HepG2 (cell line): ENCODE results near the gene SLC19A1. TPM values are rescaled to one million over a fixed set of nuclear protein-coding genes. Genes with fewer than 3 reads are reported as not detected.

ENCODE experiments used
- CBFB ChIP-seq: sonication (generic); formaldehyde crosslinking; IDR thresholded peaks from 2 replicates; pipeline ENCODE4 v1.4.0; 2020; ENCODE audit warnings: missing genetic modification reagents
- CENPBD1 ChIP-seq: sonication (generic); formaldehyde crosslinking; IDR thresholded peaks from 2 replicates; pipeline ENCODE4 v1.8.0; 2022; ENCODE audit warnings: missing genetic modification reagents, low read depth, mild to moderate bottlenecking, borderline replicate concordance
- HNRNPL ChIP-seq: fragments of 200-400 bp; formaldehyde crosslinking; IDR thresholded peaks from 2 replicates; pipeline ENCODE4 v1.6.1; 2017; ENCODE audit warnings: mild to moderate bottlenecking, low read depth, low read length
- JDP2 ChIP-seq: sonication (generic); formaldehyde crosslinking; IDR thresholded peaks from 2 replicates; pipeline ENCODE4 v1.8.1; 2022; ENCODE audit warnings: missing genetic modification reagents, borderline replicate concordance
- NBN ChIP-seq: fragments of 450-650 bp; conservative IDR thresholded peaks from 2 replicates; pipeline ENCODE4 v1.6.1; 2017
- NFIB ChIP-seq: sonication (generic); formaldehyde crosslinking; IDR thresholded peaks from 2 replicates; pipeline ENCODE4 v1.9.0; 2021; ENCODE audit warnings: missing genetic modification reagents, mild to moderate bottlenecking, borderline replicate concordance
- RFX5 ChIP-seq: IDR thresholded peaks from 2 replicates; pipeline ENCODE4 v1.6.1; 2011; ENCODE audit warnings: low read depth, low read length, improper control_type of control experiment
- SKIL ChIP-seq: sonication (generic); formaldehyde crosslinking; IDR thresholded peaks from 2 replicates; pipeline ENCODE4 v1.8.0; 2022; ENCODE audit warnings: missing genetic modification reagents, mild to moderate bottlenecking, moderate library complexity, borderline replicate concordance
- SOX6 ChIP-seq, 2 experiments: fragments of 450-650 bp in 1 of 2; sonication (generic) in 1 of 2; formaldehyde crosslinking in 1 of 2; IDR thresholded peaks; 2 replicates each; pipeline versions ENCODE4 v1.4.0 to v1.6.1; 2017 to 2020; ENCODE audit warnings: antibody characterized with exemption in 1 of 2, mild to moderate bottlenecking in 1 of 2, missing genetic modification reagents in 1 of 2
- SYNCRIP ChIP-seq: fragments of 200-400 bp; formaldehyde crosslinking; IDR thresholded peaks from 2 replicates; pipeline ENCODE4 v1.6.1; 2018; ENCODE audit warnings: mild to moderate bottlenecking, low read depth, low read length; ENCODE audit not compliant: insufficient read depth
- ZBTB10 ChIP-seq: sonication (generic); formaldehyde crosslinking; IDR thresholded peaks from 2 replicates; pipeline ENCODE4 v1.4.0; 2020; ENCODE audit warnings: missing genetic modification reagents, borderline replicate concordance
- ZBTB14 ChIP-seq: sonication (generic); formaldehyde crosslinking; IDR thresholded peaks from 2 replicates; pipeline ENCODE4 v1.4.0; 2020; ENCODE audit warnings: missing genetic modification reagents
- ZBTB2 ChIP-seq: sonication (generic); formaldehyde crosslinking; IDR thresholded peaks from 2 replicates; pipeline ENCODE4 v1.8.0; 2022; ENCODE audit warnings: low read depth, missing genetic modification reagents
- ZNF331 ChIP-seq: sonication (generic); formaldehyde crosslinking; IDR thresholded peaks from 2 replicates; pipeline ENCODE4 v1.4.0; 2020; ENCODE audit warnings: missing genetic modification reagents
- ZNF503 ChIP-seq: sonication (generic); formaldehyde crosslinking; IDR thresholded peaks from 2 replicates; pipeline ENCODE4 v1.4.0; 2020; ENCODE audit warnings: missing genetic modification reagents
- ZNF704 ChIP-seq: sonication (generic); formaldehyde crosslinking; IDR thresholded peaks from 2 replicates; pipeline ENCODE4 v1.8.1; 2023; ENCODE audit warnings: mild to moderate bottlenecking, inconsistent platforms, moderate library complexity, missing genetic modification reagents, borderline replicate concordance
- polyA plus RNA-seq, 8 experiments: library from polyadenylated mRNA; depleted of rRNA in 3 of 8; stranded (reverse) in 7 of 8; unstranded in 1 of 8; fragments of >200 nt; fragmentation: Illumina TruSeq in 4 of 8; extraction: Trizol in 4 of 8; gene quantifications; 2 replicates each; pipeline versions ENCODE4 v1.2.1 to v1.2.3, GENCODE V29; 2011 to 2016; ENCODE audit warnings: low read depth in 4 of 8, missing spikeins in 1 of 8, mixed read lengths in 1 of 8; ENCODE audit not compliant: insufficient read depth in 1 of 8
- total RNA-seq, 5 experiments: library from RNA; depleted of rRNA; stranded (reverse); fragments of >200 nt; fragmentation: Illumina TruSeq; extraction: Trizol; gene quantifications; 2 replicates each; pipeline ENCODE4 v1.2.3, GENCODE V29; 2016; ENCODE audit warnings: low read depth in 1 of 5

Gene SLC19A1
- total and polyA plus RNA-seq, 2 of the 13 experiments (the other 11 are each of a cell fraction or from before 2014, with no cell fraction given): 21.8 to 23.0 TPM

- no peak for TF ChIP-seq NFIB (CRISPR knock-in tag)
- no peak for TF ChIP-seq ZBTB10
- no peak for TF ChIP-seq NBN
- TF ChIP-seq ZNF503 (CRISPR knock-in tag): no peak
- peak; percentile 48; the same call in 1 of the 2 replicates for TF ChIP-seq ZBTB2 (CRISPR knock-in tag)
- no peak for TF ChIP-seq SKIL (CRISPR knock-in tag)
- no peak for TF ChIP-seq CENPBD1
- TF ChIP-seq ZNF704 (CRISPR knock-in tag): no peak
- no peak for TF ChIP-seq HNRNPL
- TF ChIP-seq CBFB (CRISPR knock-in tag): no peak
- no peak for TF ChIP-seq RFX5
- TF ChIP-seq ZNF331 (CRISPR knock-in tag): no peak
- TF ChIP-seq JDP2 (CRISPR knock-in tag): no peak
- no peak for TF ChIP-seq SYNCRIP
- TF ChIP-seq ZBTB14 (CRISPR knock-in tag): peak; percentile 82
- no peak for TF ChIP-seq SOX6 (IDR thresholded peaks at IDR 0.05)
- TF ChIP-seq SOX6 (CRISPR knock-in tag; IDR thresholded peaks at IDR 0.05): no peak
These were observed 12.4 kb upstream of the SLC19A1 start (continued) for GRCh38 chr21:45554477-45555175.
